ENCODE results near the gene RGS14. TPM values are rescaled to one million over a fixed set of nuclear protein-coding genes. Genes with fewer than 3 reads are reported as not detected.
"Not testable (repeated sequence)": the region's sequence is repeated elsewhere in the genome, so short reads cannot be mapped to it uniquely, and the experiment has no call there.

RGS14 gene
- polyA plus RNA-seq, 4 donors = 11.9 to 18.7 (median 15.3) TPM

GRCh38 chr5:177327539-177328522, 29.9 kb upstream of the RGS14 start:
- DNase-seq (ENCODE audit: low read depth in 4 of 4, low spot score in 3 of 4) = no peak

DNA sequence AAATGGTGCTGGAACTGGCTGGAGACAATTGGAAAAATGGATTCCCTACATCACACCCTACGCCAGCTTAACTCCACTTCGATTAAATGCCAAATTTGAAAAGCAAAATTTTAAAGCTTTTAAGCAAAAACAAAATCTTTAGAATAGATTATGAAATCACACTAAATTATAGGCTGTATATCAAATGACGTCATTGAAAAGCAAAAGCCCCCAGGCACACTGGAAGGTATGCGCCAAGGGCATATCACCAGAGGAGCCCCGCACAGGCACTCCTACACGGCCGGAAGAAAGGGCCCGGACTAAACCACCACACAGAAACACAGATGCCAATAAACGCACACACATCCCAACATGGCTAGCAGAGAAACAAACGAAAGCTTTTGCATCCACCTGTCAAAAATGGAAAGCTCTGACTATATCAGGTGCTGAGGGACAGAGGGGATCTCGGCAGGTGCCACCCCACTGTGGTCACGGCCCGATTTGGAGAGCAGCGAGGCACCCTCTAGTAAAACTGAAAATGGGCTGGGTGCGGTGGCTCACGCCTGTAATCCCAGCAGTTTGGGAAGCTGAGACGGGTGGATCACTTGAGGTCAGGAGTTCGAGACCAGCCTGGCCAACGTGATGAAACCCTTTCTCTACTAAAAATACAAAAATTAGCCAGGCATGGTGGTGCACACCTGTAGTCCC, 29.0 kb upstream of the RGS14 start:
- DNase-seq (ENCODE audit: low read depth in 4 of 4, low spot score in 3 of 4) = no peak

DNA sequence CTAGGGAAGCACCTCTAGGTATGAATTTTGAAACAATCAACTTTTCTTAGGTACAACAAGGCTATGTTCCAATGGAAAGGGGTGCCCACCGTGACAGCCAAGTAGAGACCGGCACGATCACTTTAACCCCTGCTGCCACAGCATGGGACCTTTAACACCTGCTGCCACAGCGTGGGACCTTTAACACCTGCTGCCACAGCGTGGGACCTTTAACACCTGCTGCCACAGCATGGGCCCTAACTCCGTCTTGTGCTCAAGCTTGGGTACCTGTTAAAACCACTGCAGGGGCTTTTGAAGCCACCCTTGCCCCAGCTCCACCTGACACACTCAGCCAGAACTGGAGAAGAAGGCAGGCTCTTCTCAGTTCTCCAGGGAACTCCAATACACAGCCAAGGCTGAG, 27.8 kb upstream of the RGS14 start:
- no peak for DNase-seq (ENCODE audit: low read depth in 4 of 4, low spot score in 3 of 4)

DNA sequence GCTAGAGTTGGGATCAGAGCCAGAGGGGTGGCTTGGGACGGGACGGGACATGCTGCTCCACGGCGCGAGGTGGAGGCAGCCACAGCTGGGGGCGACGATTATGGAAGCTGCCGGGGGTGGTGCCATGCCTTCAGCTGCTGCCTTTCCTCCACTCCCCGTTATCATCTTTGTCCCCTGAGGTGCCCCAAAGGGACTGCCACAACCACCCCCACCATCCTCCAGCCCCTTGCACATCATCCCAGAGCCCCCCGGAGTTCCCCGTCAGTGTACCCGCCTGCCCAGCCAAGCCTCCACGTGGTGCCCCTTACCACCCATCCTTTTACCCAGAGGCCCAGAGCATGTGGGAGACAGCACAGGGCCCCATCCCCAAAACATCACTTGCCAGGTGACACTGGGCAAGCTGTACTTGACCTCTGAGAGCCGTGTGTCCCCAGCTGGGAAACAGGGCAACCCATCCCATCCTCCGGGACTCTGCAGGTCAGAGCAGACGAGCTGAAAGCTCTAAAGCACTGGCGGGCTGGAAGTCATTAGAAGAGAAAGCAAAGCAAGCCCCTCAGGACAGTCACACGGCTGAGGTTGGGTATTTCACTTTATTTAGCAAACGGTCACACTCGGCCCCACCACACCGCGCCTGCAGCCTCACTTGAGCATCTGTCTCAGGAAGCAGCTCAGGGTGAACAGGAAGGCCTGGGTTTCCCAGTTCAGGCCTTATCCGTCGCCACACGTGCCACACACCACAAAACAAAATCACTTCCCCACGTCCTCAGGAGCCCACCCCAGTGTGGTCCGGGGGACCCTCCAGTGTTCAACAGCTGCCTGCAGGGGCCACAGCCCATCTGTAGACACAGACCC, 26.5 kb upstream of the RGS14 start:
- DNase-seq (ENCODE audit: low read depth in 4 of 4, low spot score in 3 of 4) = no peak

GRCh38 chr5:177332031-177332895, 25.5 kb upstream of the RGS14 start:
- no peak for DNase-seq (ENCODE audit: low read depth in 4 of 4, low spot score in 3 of 4)

DNA sequence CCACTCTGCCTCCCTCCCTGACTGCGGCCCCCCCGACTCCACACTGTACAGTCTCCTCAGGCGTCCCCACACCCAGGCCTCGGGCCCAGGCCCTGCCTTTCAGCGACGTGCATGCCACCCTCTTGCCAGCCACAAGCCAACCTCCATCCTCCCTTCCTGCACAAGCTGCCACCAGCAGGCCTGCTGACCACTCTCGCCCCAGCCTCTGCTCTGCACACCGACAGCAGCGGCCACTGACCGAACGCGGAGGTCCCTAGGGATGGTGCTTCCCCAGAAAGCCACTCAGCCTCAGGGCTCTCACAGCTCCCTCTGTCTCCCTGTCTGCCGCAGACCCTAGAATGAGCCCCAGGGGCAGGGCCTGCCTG, 24.8 kb upstream of the RGS14 start:
- no peak for DNase-seq (ENCODE audit: low read depth in 4 of 4, low spot score in 3 of 4)

GRCh38 chr5:177333420-177334154, 24.1 kb upstream of the RGS14 start:
- DNase-seq (ENCODE audit: low read depth in 4 of 4, low spot score in 3 of 4) = no peak

DNA sequence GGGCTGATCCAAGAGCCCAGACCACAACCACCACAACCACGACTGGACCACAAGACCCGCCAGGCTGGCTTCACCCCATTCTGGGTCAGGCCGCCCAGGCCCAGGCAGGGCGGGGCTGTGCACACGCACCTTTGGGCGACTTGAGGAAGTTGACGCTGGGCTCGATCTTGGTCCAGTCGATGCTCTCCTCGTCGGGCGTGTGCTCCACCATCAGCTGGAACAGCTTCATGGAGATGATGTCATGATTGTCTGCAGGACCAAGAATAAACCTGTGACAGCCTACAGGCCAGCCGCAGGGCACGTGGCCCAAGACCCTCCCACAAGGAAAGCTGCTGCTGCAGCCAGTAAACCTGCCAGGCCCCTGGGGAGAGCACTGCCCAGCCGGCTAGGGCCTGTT, 23.6 kb upstream of the RGS14 start:
- no peak for DNase-seq (ENCODE audit: low read depth in 4 of 4, low spot score in 3 of 4)

DNA sequence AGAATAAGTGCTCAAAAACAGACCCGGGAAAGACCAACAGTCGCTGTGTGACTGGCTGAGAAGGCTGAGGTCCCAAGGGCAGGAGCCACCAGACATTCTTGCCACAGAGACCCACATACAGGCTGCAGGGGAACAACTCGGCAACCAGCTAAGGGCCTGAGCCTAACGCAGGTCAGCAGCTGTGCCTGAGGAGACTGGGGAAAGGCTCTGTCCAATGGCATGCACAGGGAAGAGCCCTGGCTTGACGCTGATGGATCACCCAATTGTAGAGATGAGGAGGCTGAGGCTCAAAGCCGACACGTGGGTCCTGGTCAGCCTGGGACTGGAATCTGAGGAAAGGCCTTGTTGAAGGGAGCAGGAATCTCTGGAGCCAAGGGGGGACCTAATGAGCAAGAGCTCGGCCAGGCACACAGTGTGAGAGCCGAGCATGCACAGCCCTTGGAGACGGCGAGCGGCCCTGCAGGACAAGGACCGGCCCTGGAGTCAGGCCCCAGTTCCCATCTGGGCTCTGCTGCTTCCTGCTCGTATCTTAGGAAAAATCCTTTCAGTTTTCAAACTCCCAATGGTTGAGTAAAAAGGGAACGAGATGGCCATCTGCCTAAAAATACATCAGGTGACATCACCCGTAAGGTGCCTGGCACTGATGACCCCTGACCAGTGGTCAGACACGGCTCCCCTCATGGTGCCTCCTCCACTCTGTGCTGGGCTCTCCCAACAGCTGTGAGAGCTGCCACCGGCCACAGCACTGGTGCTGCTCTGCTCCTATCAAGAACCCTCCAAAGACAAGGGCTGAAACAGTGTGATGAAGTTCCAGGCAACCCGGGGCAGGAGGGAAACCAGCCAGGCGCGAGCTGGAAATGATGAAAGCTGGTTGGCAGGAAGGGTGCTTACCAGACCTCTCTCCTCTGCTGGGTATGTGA, 22.7 kb upstream of the RGS14 start:
- DNase-seq (ENCODE audit: low read depth in 4 of 4, low spot score in 3 of 4) = no peak

GRCh38 chr5:177335701-177336065, 22.0 kb upstream of the RGS14 start:
- DNase-seq (ENCODE audit: low read depth in 4 of 4, low spot score in 3 of 4) = no peak

GRCh38 chr5:177336112-177336511, 21.6 kb upstream of the RGS14 start:
- no peak for DNase-seq (ENCODE audit: low read depth in 4 of 4, low spot score in 3 of 4)

DNA sequence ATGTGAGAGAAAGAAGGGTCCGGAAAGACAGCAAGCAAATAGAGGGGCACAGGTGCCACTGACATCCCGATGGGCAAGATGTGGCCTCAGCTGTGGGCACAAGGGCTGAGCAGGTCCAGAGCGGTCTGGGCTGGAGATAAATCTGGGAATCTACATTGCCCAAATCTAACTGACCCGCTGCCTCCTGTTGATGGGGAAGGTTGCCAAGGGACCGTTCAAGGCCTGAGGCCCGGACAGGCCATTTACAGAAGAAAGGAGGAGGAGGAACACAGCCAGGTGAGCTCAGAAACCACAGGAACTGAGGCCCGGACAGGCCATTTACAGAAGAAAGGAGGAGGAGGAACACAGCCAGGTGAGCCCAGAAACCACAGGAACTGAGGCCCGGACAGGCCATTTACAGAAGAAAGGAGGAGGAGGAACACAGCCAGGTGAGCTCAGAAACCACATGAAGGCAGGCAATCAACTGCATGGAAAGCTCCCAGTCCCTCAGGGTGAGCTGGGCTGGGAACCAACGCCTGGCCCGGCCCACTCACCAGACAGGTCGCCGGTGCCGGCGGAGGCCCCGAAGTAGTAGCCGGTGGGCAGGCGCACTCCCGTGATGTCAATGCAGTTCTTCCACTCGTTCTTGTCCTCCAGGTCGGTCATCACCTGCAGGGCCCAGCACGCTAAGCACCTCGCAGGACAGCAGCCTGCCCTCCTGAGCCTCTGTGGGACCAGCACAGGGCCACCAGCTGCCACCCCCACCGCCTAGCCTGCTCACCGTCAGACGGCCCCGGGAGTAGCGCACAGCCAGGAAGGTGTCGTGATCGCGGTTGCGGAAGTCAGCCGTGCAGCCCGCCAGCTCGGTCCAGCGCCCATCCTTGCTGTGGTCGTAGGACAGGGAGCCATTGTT, 20.9 kb upstream of the RGS14 start:
- no peak for DNase-seq (ENCODE audit: low read depth in 4 of 4, low spot score in 3 of 4)

GRCh38 chr5:177338251-177339106, 19.2 kb upstream of the RGS14 start:
- no peak for DNase-seq (ENCODE audit: low read depth in 4 of 4, low spot score in 3 of 4)

- DNase-seq (ENCODE audit: low read depth in 4 of 4, low spot score in 3 of 4) = no peak
Observed at GRCh38 chr5:177339107-177339638, 18.6 kb upstream of the RGS14 start.

DNA sequence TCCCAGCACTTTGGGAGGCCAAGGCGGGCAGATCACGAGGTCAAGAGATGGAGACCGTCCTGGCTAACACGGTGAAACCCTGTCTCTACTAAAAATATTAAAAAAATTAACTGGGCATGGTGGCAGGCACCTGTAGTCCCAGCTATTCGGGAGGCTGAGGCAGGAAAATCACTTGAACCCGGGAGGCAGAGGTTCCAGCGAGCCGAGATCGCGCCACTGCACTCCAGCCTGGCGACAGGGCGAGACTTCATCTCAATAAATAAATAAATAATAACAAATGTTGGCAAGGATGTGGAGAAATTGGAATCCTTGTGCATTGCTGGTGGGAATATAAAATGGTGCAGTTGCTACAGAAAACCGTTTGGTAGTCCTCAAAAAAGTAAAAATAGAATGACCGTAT, 14.7 kb upstream of the RGS14 start:
- not testable (repeated sequence) for DNase-seq (ENCODE audit: low read depth in 4 of 4, low spot score in 3 of 4)

GRCh38 chr5:177343777-177344176, 13.9 kb upstream of the RGS14 start:
- no peak for DNase-seq (ENCODE audit: low read depth in 4 of 4, low spot score in 3 of 4)
